Prostate gland (tissue), 2 donors: ENCODE measurements around the gene NET1.

Source experiments
- POLR2A ChIP-seq: fragments of 450-650 bp; IDR thresholded peaks from one replicate; pipeline ENCODE4 v1.6.1; 2016; ENCODE audit warnings: antibody characterized with exemption, mild to moderate bottlenecking
- POLR2AphosphoS5 ChIP-seq: sonication (generic); formaldehyde crosslinking; IDR thresholded peaks from one replicate; pipeline ENCODE4 v1.6.1; 2017; ENCODE audit warnings: antibody characterized with exemption
- TF ChIP-seq, protein P1 (sequence below), 4 experiments: fragments of 200-600 bp in 2 of 4; fragments of 450-650 bp in 2 of 4; sonication (generic) in 2 of 4; IDR thresholded peaks; 1 replicate in 3 of 4; 2 replicates in 1 of 4; pipeline ENCODE4 v1.5.1; 2016 to 2019; ENCODE audit warnings: antibody characterized with exemption in 4 of 4, mild to moderate bottlenecking in 2 of 4, moderate library complexity in 2 of 4

DNA sequence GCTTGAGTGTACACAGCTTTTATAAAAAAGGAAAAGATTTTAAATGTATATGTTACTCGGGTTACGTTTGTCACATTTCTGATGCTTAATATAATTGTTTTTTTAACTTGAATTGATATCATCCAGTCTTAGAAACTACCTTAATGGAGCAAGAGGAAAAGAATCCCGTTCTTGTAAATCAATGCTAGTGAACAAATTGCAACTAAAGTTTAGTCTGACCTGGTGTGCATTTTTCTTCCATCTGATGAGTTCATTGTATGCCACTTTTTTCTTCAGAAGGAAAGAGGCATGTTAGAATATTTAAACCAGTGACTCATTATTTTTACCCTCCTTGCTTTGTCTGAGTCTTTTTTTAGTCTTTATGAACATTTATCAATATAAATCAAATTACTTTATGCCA is 34.7 kb downstream of the NET1 start:
- TF ChIP-seq, protein P1, sequence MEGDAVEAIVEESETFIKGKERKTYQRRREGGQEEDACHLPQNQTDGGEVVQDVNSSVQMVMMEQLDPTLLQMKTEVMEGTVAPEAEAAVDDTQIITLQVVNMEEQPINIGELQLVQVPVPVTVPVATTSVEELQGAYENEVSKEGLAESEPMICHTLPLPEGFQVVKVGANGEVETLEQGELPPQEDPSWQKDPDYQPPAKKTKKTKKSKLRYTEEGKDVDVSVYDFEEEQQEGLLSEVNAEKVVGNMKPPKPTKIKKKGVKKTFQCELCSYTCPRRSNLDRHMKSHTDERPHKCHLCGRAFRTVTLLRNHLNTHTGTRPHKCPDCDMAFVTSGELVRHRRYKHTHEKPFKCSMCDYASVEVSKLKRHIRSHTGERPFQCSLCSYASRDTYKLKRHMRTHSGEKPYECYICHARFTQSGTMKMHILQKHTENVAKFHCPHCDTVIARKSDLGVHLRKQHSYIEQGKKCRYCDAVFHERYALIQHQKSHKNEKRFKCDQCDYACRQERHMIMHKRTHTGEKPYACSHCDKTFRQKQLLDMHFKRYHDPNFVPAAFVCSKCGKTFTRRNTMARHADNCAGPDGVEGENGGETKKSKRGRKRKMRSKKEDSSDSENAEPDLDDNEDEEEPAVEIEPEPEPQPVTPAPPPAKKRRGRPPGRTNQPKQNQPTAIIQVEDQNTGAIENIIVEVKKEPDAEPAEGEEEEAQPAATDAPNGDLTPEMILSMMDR (IDR thresholded peaks at IDR 0.05), result no peak
- no peak for TF ChIP-seq POLR2AphosphoS5
- TF ChIP-seq POLR2A, result no peak
